Esophagus squamous epithelium (tissue), 5 donors: ENCODE measurements around the gene SLC10A3. TPM values are rescaled to one million over a fixed set of nuclear protein-coding genes. Genes with fewer than 3 reads are reported as not detected.

Experiments
- DNase-seq: peaks from one replicate; lab custom pipeline; 2025; lab: John Stamatoyannopoulos, UW
- H3K27ac ChIP-seq, 4 donors: fragments of 200-600 bp; sonication (generic); one replicate each; pipeline ENCODE4 v1.5.1; 2016 to 2019; ENCODE audit warnings: mild to moderate bottlenecking in 1 of 4
- H3K27me3 ChIP-seq, 4 donors: fragments of 200-600 bp; sonication (generic); 1 replicate in 3 of 4; 2 replicates in 1 of 4; pipeline versions ENCODE4 v1.5.1 to v1.6.0; 2017 to 2021; ENCODE audit warnings: antibody characterized with exemption in 1 of 4
- H3K36me3 ChIP-seq, 3 donors: fragments of 200-600 bp; sonication (generic); one replicate each; pipeline ENCODE4 v1.5.1; 2016 to 2019
- H3K4me1 ChIP-seq, 3 donors: fragments of 200-600 bp; sonication (generic); one replicate each; pipeline ENCODE4 v1.5.1; 2017 to 2019
- H3K4me3 ChIP-seq, 4 donors: fragments of 200-600 bp; sonication (generic); 1 replicate in 3 of 4; 2 replicates in 1 of 4; pipeline ENCODE4 v1.5.1; 2016 to 2019; ENCODE audit warnings: mild to moderate bottlenecking in 2 of 4, moderate library complexity in 1 of 4
- H3K9me3 ChIP-seq, 3 donors: fragments of 200-600 bp; sonication (generic); one replicate each; pipeline ENCODE4 v1.5.1; 2016 to 2019
- POLR2A ChIP-seq, 4 donors: fragments of 450-650 bp; IDR thresholded peaks; one replicate each; pipeline ENCODE4 v1.6.1; 2017; ENCODE audit warnings: antibody characterized with exemption in 4 of 4, mild to moderate bottlenecking in 4 of 4, moderate library complexity in 3 of 4
- WGBS, 2 donors: methylation state at CpG; one replicate each; pipeline ENCODE4 v1.1.5; 2018; 5-methylcytosine and 5-hydroxymethylcytosine counted together
- intact Hi-C: fragments of 100-400 bp; cut with DNase I; formaldehyde crosslinking; loops from one replicate; pipeline ENCODE4 v1.15.0; 2022
- total RNA-seq, 4 donors: library from RNA; depleted of rRNA; stranded (reverse); fragments of >200 nt; gene quantifications; one replicate each; pipeline ENCODE4 v1.1.0, GENCODE V29; 2016
- TF ChIP-seq, protein P1 (sequence below), 6 experiments: fragments of 450-650 bp in 4 of 6; fragments of 200-600 bp in 2 of 6; sonication (generic) in 2 of 6; IDR thresholded peaks; one replicate each; pipeline ENCODE4 v1.5.1; 2016 to 2019; ENCODE audit warnings: antibody characterized with exemption in 6 of 6, mild to moderate bottlenecking in 4 of 6, moderate library complexity in 4 of 6
- donor health status: DM: yes; HTN: yes; CAD: no.

SLC10A3 gene
- total RNA-seq, 4 donors from 2014 or later = 26.1 to 38.5 (median 29.5) TPM

GRCh38 chrX:154473683-154474082 lies 16.7 kb downstream of the SLC10A3 start:
- H3K36me3 ChIP-seq = peaks cover 0 to 29% (median 0%) of the 10 kb centered on the region in 3 donors
- WGBS, 2 donors = 74 to 90% methylated on average over 3 to 5 of the region's 7 CpGs
- intact Hi-C loops = no loop called here
- no peak overlapping the region for H3K27ac ChIP-seq
- H3K4me1 ChIP-seq = peaks cover 0 to 10% (median 0%) of the 10 kb centered on the region in 3 donors
- no peak for DNase-seq
- TF ChIP-seq POLR2A (IDR thresholded peaks at IDR 0.05) = no peak
- TF ChIP-seq, protein P1, sequence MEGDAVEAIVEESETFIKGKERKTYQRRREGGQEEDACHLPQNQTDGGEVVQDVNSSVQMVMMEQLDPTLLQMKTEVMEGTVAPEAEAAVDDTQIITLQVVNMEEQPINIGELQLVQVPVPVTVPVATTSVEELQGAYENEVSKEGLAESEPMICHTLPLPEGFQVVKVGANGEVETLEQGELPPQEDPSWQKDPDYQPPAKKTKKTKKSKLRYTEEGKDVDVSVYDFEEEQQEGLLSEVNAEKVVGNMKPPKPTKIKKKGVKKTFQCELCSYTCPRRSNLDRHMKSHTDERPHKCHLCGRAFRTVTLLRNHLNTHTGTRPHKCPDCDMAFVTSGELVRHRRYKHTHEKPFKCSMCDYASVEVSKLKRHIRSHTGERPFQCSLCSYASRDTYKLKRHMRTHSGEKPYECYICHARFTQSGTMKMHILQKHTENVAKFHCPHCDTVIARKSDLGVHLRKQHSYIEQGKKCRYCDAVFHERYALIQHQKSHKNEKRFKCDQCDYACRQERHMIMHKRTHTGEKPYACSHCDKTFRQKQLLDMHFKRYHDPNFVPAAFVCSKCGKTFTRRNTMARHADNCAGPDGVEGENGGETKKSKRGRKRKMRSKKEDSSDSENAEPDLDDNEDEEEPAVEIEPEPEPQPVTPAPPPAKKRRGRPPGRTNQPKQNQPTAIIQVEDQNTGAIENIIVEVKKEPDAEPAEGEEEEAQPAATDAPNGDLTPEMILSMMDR (IDR thresholded peaks at IDR 0.05) = no peak
- no peak overlapping the region for H3K4me3 ChIP-seq
- no peaks in the 10 kb centered on the region for H3K27me3 ChIP-seq
- no peaks in the 10 kb centered on the region for H3K9me3 ChIP-seq

GRCh38 chrX:154472685-154473632 lies 17.5 kb downstream of the SLC10A3 start:
- DNase-seq = no peak
- intact Hi-C loops = no loop called here

DNA sequence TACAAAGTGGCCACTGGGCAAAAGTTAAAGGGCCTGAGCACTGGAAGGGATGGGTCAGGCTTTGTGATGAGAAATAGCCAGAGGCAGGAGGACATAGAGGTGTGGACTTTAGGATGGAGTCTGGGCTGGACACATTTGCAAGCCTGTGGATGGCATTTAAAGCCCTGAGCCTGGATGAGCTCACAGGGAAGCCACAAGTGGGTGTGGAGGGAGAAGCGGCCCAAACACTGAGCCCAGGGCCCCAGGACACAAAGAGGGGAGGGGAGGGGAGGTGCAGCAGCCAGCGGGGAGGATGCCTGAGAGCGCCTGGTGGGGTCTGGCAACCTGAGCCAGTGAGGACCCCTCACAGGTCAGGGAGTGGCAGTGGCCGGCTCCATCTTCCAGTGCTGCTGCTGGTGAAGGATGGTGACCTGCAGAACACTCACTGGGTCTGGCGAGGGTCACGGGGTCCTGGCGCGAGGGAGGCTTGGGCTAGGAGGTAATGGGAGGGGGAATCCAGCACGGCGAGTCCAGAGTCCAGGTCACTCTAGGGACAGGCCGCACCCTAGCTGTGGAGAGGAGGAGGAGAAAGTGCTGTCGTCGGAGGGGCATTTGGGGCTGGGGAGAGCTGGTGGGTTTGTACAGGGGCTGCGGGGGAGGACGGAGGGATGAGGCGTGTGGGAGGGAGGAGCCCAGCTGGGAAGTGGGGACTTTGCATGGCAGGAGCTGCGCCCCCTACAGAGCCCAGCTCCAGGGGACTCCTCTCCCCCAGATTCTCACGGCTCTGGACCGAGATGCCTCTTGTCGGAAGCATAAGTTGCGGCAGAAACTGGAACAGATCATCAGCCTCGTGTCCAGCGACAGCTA lies 18.4 kb downstream of the SLC10A3 start:
- Histone ChIP-seq H3K27me3 (no peaks in the 10 kb centered on the region), H3K36me3 (peaks cover 0 to 45% (median 0%) of the 10 kb centered on the region in 3 donors), H3K27ac (no peak overlapping the region), H3K4me3 (no peak overlapping the region), H3K4me1 (no peaks in the 10 kb centered on the region), H3K9me3 (no peaks in the 10 kb centered on the region)
- 84 to 87% methylated on average over 3 to 18 of the region's 23 CpGs for WGBS, 2 donors
- TF ChIP-seq, protein P1 (IDR thresholded peaks at IDR 0.05) = no peak
- TF ChIP-seq POLR2A (IDR thresholded peaks at IDR 0.05) = no peak
- intact Hi-C loops = no loop called here
- DNase-seq = no peak

More at GRCh38 chrX:154472685-154473632, 17.5 kb downstream of the SLC10A3 start:
- H3K27me3 ChIP-seq = no peaks in the 10 kb centered on the region
- WGBS, 2 donors = 78 to 97% methylated on average over 10 to 16 of the region's 28 CpGs
- H3K4me3 ChIP-seq = no peak overlapping the region
- H3K27ac ChIP-seq = no peak overlapping the region
- peaks cover 0 to 3% (median 0%) of the 10 kb centered on the region in 3 donors for H3K4me1 ChIP-seq
- peaks cover 0 to 36% (median 0%) of the 10 kb centered on the region in 3 donors for H3K36me3 ChIP-seq
- TF ChIP-seq, protein P1 (IDR thresholded peaks at IDR 0.05) = no peak
- no peak for TF ChIP-seq POLR2A (IDR thresholded peaks at IDR 0.05)
- no peaks in the 10 kb centered on the region for H3K9me3 ChIP-seq

DNA sequence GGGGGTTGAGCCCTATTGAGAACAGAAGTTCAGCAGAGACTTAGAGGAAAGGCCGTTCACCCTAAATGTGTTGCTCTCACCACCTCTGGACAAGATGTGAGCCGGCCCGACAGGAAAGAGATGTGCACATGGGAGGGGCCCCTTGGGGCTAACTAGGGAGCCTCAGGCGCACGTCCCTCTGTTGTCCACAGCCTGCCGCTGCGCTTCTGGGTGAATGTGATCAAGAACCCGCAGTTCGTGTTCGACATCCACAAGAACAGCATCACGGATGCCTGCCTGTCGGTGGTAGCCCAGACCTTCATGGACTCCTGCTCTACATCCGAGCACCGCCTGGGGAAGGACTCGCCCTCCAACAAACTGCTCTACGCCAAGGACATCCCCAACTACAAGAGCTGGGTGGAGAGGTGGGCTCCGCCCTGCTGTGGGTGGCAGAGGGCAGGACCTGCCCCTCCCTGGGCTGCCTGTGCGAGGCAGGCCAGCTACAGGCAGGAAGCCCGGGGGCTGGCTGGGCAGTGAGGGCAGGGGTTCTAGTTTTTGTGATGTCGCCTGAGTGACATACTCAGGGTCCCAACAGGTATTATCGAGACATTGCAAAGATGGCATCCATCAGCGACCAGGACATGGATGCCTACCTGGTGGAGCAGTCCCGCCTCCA lies 19.4 kb downstream of the SLC10A3 start:
- no peak for DNase-seq
- H3K4me1 ChIP-seq = no peaks in the 10 kb centered on the region
- H3K27me3 ChIP-seq = no peaks in the 10 kb centered on the region
- H3K27ac ChIP-seq = no peak overlapping the region
- H3K9me3 ChIP-seq = no peaks in the 10 kb centered on the region
- 89 to 96% methylated on average over 4 to 17 of the region's 23 CpGs for WGBS, 2 donors
- TF ChIP-seq, protein P1 (IDR thresholded peaks at IDR 0.05) = no peak
- no peak for TF ChIP-seq POLR2A (IDR thresholded peaks at IDR 0.05)
- intact Hi-C loops = no loop called here
- H3K36me3 ChIP-seq = peaks cover 0 to 55% (median 0%) of the 10 kb centered on the region in 3 donors
- H3K4me3 ChIP-seq = no peak overlapping the region
